Gastroesophageal sphincter (tissue), 4 donors: ENCODE measurements around the gene TMEM106C. TPM values are rescaled to one million over a fixed set of nuclear protein-coding genes. Genes with fewer than 3 reads are reported as not detected.

ENCODE experiments used
- ATAC-seq: fragments of 150-250 bp; one replicate; pipeline ENCODE4 v1.9.1; 2016; ENCODE audit warnings: mild to moderate bottlenecking, moderate library complexity
- H3K27ac ChIP-seq, 4 donors: fragments of 200-600 bp; sonication (generic) in 3 of 4; 1 replicate in 3 of 4; 2 replicates in 1 of 4; pipeline ENCODE4 v1.5.1; 2016 to 2019
- H3K27me3 ChIP-seq: fragments of 200-600 bp; sonication (generic); one replicate; pipeline ENCODE4 v1.5.1; 2019
- H3K36me3 ChIP-seq, 2 donors: fragments of 200-600 bp; sonication (generic); one replicate each; pipeline ENCODE4 v1.5.1; 2019; ENCODE audit warnings: control low read depth in 1 of 2
- H3K4me1 ChIP-seq, 3 donors: fragments of 200-600 bp; sonication (generic); 1 replicate in 2 of 3; 2 replicates in 1 of 3; pipeline ENCODE4 v1.5.1; 2016 to 2019; ENCODE audit warnings: control low read depth in 2 of 3
- H3K4me3 ChIP-seq, 2 donors: fragments of 200-600 bp; sonication (generic); one replicate each; pipeline ENCODE4 v1.5.1; 2019; ENCODE audit warnings: mild to moderate bottlenecking in 1 of 2, moderate library complexity in 1 of 2
- H3K9me3 ChIP-seq, 3 donors: fragments of 200-600 bp; sonication (generic); one replicate each; pipeline ENCODE4 v1.5.1; 2017 to 2019; ENCODE audit warnings: control low read depth in 2 of 3
- EP300 ChIP-seq: sonication (generic); formaldehyde crosslinking; IDR thresholded peaks from one replicate; pipeline ENCODE4 v1.6.1; 2017; ENCODE audit warnings: antibody characterized with exemption, mild to moderate bottlenecking
- POLR2A ChIP-seq, 2 donors: fragments of 450-650 bp; IDR thresholded peaks; one replicate each; pipeline ENCODE4 v1.6.1; 2017; ENCODE audit warnings: antibody characterized with exemption in 2 of 2, mild to moderate bottlenecking in 2 of 2, moderate library complexity in 1 of 2
- POLR2AphosphoS5 ChIP-seq: sonication (generic); formaldehyde crosslinking; IDR thresholded peaks from one replicate; pipeline ENCODE4 v1.6.1; 2017; ENCODE audit warnings: antibody characterized with exemption
- WGBS, 2 donors: methylation state at CpG; one replicate each; pipeline ENCODE4 v1.1.5; 2018; ENCODE audit warnings: low coverage in 1 of 2; 5-methylcytosine and 5-hydroxymethylcytosine counted together
- total RNA-seq, 4 donors: library from RNA; depleted of rRNA; stranded (reverse); fragments of >200 nt; gene quantifications; one replicate each; pipeline ENCODE4 v1.1.0, GENCODE V29; 2016
- TF ChIP-seq, protein P1 (sequence below), 4 experiments: fragments of 200-600 bp in 2 of 4; fragments of 450-650 bp in 2 of 4; sonication (generic) in 1 of 4; IDR thresholded peaks; one replicate each; pipeline ENCODE4 v1.5.1; 2017 to 2019; ENCODE audit warnings: antibody characterized with exemption in 4 of 4, mild to moderate bottlenecking in 2 of 4, moderate library complexity in 2 of 4

TMEM106C gene
- total RNA-seq, 4 donors from 2014 or later = 67.3 to 156 (median 95.1) TPM

DNA sequence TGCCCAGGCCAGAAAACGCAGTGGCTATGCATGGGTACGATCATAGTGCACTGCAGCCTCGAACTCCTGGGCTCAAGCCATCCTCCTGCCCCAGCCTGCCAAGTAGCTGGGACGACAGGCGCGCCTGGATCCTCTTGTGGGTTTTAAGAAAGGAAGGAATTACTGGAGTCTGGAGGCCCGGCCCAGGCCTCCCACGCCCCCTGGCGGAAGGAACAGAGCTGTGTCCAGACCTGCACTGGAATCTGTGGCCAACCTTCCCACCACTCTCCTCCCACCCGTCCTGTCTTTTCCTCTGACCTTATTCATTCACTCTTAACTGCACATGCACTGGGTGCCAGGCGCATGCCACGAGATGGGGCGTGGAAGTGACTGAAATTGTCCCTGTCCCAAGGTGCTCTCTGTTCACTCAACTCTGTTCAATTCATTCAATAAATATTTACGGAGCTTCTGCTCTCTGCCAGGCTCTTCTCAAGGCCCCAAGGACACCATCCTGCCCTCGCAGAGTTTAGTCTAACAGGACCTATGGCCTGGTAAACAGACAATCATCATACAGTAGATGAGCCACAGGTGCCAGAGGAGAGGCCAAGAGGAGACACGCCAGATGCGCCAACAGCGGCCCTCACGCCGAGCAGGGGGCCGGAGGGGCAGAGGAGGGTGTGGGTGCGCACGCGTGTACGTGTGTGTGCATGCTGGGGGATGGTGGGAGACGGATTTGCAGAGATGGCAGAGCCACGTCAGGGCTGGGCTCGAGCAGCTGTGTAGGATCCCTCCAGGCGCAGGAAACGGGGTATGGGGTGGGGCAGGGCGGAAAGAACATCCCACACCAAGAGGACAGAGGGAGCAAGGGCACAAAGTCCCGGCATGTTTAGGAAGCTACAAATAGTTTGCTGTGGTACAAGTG is 13.7 kb upstream of the TMEM106C start:
- peak; percentile 78 for ATAC-seq
- Histone ChIP-seq H3K4me3 (no peak overlapping the region), H3K36me3 (no peaks in the 10 kb centered on the region), H3K9me3 (no peaks in the 10 kb centered on the region), H3K27me3 (no peaks in the 10 kb centered on the region), H3K4me1 (peaks cover 0 to 6% (median 0%) of the 10 kb centered on the region in 3 donors), H3K27ac (no peak overlapping the region)
- TF ChIP-seq, protein P1, sequence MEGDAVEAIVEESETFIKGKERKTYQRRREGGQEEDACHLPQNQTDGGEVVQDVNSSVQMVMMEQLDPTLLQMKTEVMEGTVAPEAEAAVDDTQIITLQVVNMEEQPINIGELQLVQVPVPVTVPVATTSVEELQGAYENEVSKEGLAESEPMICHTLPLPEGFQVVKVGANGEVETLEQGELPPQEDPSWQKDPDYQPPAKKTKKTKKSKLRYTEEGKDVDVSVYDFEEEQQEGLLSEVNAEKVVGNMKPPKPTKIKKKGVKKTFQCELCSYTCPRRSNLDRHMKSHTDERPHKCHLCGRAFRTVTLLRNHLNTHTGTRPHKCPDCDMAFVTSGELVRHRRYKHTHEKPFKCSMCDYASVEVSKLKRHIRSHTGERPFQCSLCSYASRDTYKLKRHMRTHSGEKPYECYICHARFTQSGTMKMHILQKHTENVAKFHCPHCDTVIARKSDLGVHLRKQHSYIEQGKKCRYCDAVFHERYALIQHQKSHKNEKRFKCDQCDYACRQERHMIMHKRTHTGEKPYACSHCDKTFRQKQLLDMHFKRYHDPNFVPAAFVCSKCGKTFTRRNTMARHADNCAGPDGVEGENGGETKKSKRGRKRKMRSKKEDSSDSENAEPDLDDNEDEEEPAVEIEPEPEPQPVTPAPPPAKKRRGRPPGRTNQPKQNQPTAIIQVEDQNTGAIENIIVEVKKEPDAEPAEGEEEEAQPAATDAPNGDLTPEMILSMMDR (IDR thresholded peaks at IDR 0.05) = peak in 3 of 4 experiments; percentile 74 to 82 (median 78)
- TF ChIP-seq POLR2A (IDR thresholded peaks at IDR 0.05) (no peak), POLR2AphosphoS5 (no peak), EP300 (no peak)
- 50 to 67% methylated on average over 14 to 27 of the region's 32 CpGs for WGBS, 2 donors

DNA sequence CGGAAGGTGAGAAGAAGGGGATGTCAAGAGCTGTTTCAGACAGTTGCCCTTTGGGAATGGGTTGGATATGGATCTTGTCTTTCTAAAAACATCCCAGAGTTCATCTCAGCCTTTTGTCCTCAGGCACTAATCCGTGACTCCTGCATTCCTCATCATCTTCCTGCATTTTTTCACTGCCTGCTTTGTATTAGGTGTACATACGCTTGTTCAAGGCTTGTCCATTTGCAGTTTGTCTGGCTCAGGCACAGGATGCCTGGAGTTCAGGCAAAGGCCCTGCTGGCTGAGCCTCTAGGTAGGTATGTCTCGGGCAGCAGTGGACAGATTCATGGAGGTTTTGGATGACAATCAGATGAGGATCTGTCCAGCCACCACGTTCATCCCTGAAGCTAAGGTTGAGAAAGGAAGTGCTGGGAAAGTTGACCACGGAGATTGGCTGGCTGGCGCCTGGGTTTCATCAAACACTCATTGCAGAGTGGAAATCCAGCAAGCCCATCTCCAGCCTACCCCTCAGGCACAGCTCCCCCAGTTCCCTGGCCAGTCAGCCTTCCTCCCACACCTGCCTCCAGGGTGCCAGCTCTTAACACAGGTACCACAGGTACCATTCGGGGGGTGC is 12.4 kb upstream of the TMEM106C start:
- Histone ChIP-seq H3K9me3 (no peaks in the 10 kb centered on the region), H3K27me3 (no peaks in the 10 kb centered on the region), H3K36me3 (no peaks in the 10 kb centered on the region), H3K4me3 (no peak overlapping the region), H3K4me1 (peaks cover 0 to 6% (median 0%) of the 10 kb centered on the region in 3 donors), H3K27ac (no peak overlapping the region)
- 67 to 69% methylated on average over 4 to 5 of the region's 8 CpGs for WGBS, 2 donors
- ATAC-seq = no peak
- TF ChIP-seq EP300 = no peak
- TF ChIP-seq POLR2A (IDR thresholded peaks at IDR 0.05) = no peak
- TF ChIP-seq POLR2AphosphoS5 = no peak
- TF ChIP-seq, protein P1 (IDR thresholded peaks at IDR 0.05) = no peak

DNA sequence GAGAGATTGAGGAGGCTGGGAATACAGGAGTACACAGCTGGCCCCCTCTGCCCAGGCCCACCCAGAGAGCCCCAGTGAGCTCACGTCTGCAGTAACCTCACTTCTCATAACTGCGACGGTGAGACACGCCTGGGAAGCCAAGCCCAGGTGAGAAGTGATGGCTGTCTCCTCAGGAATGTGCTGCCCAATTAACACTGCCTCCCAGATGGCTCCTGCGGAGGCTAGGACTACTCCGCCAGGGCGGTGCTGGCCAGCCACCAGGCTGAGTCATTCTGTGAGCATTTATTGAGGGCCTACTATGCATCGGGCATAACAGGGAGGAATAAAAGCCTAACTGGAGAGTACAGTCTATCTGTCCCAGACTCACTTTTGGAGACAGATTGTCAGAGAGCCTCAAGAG is 9.3 kb upstream of the TMEM106C start:
- TF ChIP-seq POLR2AphosphoS5 (no peak), POLR2A (IDR thresholded peaks at IDR 0.05) (no peak), EP300 (no peak)
- TF ChIP-seq, protein P1 (IDR thresholded peaks at IDR 0.05) = no peak
- Histone ChIP-seq H3K27ac (no peak overlapping the region), H3K9me3 (no peaks in the 10 kb centered on the region), H3K36me3 (no peaks in the 10 kb centered on the region), H3K27me3 (no peaks in the 10 kb centered on the region), H3K4me1 (peaks cover 0 to 5% (median 0%) of the 10 kb centered on the region in 3 donors), H3K4me3 (no peak overlapping the region)
- 86% methylated on average over 1 of the region's 8 CpGs; no CpG with 5 or more reads in 1 of the 2 donors for WGBS, 2 donors
- no peak for ATAC-seq

DNA sequence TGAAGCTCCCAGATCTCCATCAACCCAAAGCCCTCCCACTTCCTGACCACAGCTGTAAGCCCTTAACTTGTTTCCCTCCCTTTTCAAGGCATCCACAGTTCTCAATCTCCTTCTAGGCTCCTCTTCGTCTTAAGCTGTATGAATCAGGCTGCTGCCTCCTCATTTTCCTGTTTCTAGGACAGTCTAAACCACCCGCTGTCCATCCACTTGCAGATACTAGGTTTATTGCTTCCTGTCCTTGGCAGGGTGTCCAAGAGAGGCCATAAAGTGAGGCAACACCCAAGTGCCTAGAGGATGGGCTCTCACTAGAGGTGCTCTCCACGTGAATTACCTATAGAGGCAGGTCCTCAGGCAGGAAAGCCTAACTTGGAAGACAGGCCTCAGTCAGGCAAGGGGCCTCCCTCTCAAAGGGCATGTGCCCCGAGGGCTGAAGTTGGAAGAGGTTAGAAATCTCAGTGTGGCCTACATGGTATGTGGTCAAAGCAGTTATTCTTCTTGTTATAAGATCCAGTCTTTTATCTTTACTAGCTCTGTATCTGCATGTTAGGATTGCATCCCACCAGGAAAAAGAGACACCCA is 8.8 kb upstream of the TMEM106C start:
- H3K27me3 ChIP-seq = no peaks in the 10 kb centered on the region
- H3K4me3 ChIP-seq = no peak overlapping the region
- TF ChIP-seq, protein P1 (IDR thresholded peaks at IDR 0.05) = no peak
- TF ChIP-seq EP300 (no peak), POLR2A (IDR thresholded peaks at IDR 0.05) (no peak), POLR2AphosphoS5 (no peak)
- H3K4me1 ChIP-seq = peaks cover 0 to under 1% (median 0%) of the 10 kb centered on the region in 3 donors
- H3K27ac ChIP-seq = no peak overlapping the region
- no peak for ATAC-seq
- no peaks in the 10 kb centered on the region for H3K36me3 ChIP-seq
- no peaks in the 10 kb centered on the region for H3K9me3 ChIP-seq
- WGBS, 2 donors = 69 to 83% methylated on average over 3 to 4 of the region's 4 CpGs
